Measurements from ENCODE around the gene CAND1. TPM values are rescaled to one million over a fixed set of nuclear protein-coding genes. Genes with fewer than 3 reads are reported as not detected.

The CAND1 gene
- total RNA-seq, 1 experiment from 2014 or later = 190 TPM

DNA sequence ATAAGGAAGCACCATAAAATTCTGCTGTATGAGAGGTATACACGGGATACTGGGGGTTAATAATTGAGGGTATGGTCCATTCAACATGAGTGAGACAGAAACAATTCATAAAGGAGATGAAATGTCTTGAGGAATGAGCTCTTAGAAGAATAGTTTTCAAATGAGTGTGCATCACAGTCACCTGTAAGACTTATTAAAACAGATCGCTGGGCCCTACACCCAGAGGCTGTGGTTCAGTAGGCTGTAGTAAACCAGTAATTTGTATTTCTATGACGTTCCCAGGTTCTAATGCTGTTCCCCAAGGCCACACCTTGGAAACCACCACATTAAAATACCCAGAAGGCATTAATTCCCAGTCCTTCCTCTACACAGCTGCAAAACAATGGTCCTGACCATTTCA lies 49.6 kb downstream of the CAND1 start:
- no peak for DNase-seq (ENCODE audit: low read depth, low spot score)
- Histone ChIP-seq H3K4me1 (ENCODE audit: control insufficient read depth, insufficient read depth, low read length) (no peaks in the 10 kb centered on the region), H3K4me3 (ENCODE audit: low read depth in 2 of 2, low read length in 2 of 2) (no peak overlapping the region), H3K27ac (ENCODE audit: low read length) (no peak overlapping the region), H3K27me3 (ENCODE audit: control insufficient read depth, insufficient read depth, low read length) (no peaks in the 10 kb centered on the region), H3K36me3 (ENCODE audit: control insufficient read depth, insufficient read depth, low read length) (peaks cover 6% of the 10 kb centered on the region; the same call in 1 of the 2 replicates), H3K9me3 (ENCODE audit: control insufficient read depth, insufficient read depth, low read depth, low read length) (no peaks in the 10 kb centered on the region)
- POLR2A ChIA-PET = no interaction called here
- intact Hi-C loops (cut with micrococcal nuclease; ENCODE audit: unreplicated experiment) (no loop called here), in situ Hi-C loops (cut with HindIII; ENCODE audit: low pct_unique_long_range_greater_than_20kb, low sequenced_read_pairs) (no loop called here)
- CTCF ChIA-PET = no interaction called here
- ATAC-seq = no peak
- TF ChIP-seq REST (IDR thresholded peaks at IDR 0.05; ENCODE audit: insufficient read depth in 1 of 2, low read depth in 2 of 2, low read length in 1 of 2) (no peak), POLR2AphosphoS5 (IDR thresholded peaks at IDR 0.05; ENCODE audit: low read depth, low read length) (no peak), SIN3A (IDR thresholded peaks at IDR 0.05; ENCODE audit: borderline replicate concordance, insufficient read depth, low read depth, low read length) (no peak), TCF7L2 (IDR thresholded peaks at IDR 0.05; ENCODE audit: low read depth, low read length) (no peak)
- TF ChIP-seq, protein P1, sequence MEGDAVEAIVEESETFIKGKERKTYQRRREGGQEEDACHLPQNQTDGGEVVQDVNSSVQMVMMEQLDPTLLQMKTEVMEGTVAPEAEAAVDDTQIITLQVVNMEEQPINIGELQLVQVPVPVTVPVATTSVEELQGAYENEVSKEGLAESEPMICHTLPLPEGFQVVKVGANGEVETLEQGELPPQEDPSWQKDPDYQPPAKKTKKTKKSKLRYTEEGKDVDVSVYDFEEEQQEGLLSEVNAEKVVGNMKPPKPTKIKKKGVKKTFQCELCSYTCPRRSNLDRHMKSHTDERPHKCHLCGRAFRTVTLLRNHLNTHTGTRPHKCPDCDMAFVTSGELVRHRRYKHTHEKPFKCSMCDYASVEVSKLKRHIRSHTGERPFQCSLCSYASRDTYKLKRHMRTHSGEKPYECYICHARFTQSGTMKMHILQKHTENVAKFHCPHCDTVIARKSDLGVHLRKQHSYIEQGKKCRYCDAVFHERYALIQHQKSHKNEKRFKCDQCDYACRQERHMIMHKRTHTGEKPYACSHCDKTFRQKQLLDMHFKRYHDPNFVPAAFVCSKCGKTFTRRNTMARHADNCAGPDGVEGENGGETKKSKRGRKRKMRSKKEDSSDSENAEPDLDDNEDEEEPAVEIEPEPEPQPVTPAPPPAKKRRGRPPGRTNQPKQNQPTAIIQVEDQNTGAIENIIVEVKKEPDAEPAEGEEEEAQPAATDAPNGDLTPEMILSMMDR (IDR thresholded peaks at IDR 0.05) = no peak
- BruUV-seq (replicated peaks) = no TSS peak

DNA sequence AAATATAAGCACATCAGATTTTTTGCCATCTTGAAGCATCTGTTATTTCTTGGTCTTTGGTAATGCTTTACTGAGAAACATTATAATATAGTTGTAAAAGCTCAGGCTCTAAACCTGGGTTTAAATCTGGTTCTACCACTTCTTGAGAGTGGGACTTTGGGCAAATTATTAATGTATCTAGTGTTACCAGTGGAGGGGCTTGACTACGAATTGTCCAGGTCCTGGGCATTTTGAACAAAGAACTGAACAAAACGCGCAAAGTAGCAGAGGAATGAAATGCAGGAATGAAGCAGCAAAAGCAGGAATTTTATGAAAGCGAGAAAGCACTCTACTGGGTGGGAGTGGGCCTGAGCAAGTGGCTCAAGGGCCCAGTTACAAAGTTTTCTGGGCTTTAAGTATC lies 50.8 kb downstream of the CAND1 start:
- no peaks in the 10 kb centered on the region for H3K27me3 ChIP-seq (ENCODE audit: control insufficient read depth, insufficient read depth, low read length)
- H3K9me3 ChIP-seq (ENCODE audit: control insufficient read depth, insufficient read depth, low read depth, low read length) = no peaks in the 10 kb centered on the region
- BruUV-seq (replicated peaks) = no TSS peak
- H3K4me3 ChIP-seq (ENCODE audit: low read depth in 2 of 2, low read length in 2 of 2) = no peak overlapping the region
- in situ Hi-C loops (cut with HindIII; ENCODE audit: low pct_unique_long_range_greater_than_20kb, low sequenced_read_pairs) = no loop called here
- ChIA-PET POLR2A (no interaction called here), CTCF (no interaction called here)
- ATAC-seq (no peak), DNase-seq (ENCODE audit: low read depth, low spot score) (no peak)
- intact Hi-C loops (cut with micrococcal nuclease; ENCODE audit: unreplicated experiment) = no loop called here
- no peak overlapping the region for H3K27ac ChIP-seq (ENCODE audit: low read length)
- no peaks in the 10 kb centered on the region for H3K36me3 ChIP-seq (ENCODE audit: control insufficient read depth, insufficient read depth, low read length)
- no peaks in the 10 kb centered on the region for H3K4me1 ChIP-seq (ENCODE audit: control insufficient read depth, insufficient read depth, low read length)
- no peak for TF ChIP-seq SIN3A (IDR thresholded peaks at IDR 0.05; ENCODE audit: borderline replicate concordance, insufficient read depth, low read depth, low read length)
- no peak for TF ChIP-seq POLR2AphosphoS5 (IDR thresholded peaks at IDR 0.05; ENCODE audit: low read depth, low read length)
- TF ChIP-seq TCF7L2 (IDR thresholded peaks at IDR 0.05; ENCODE audit: low read depth, low read length) = no peak
- no peak for TF ChIP-seq REST (IDR thresholded peaks at IDR 0.05; ENCODE audit: insufficient read depth in 1 of 2, low read depth in 2 of 2, low read length in 1 of 2)
